Amniotic epithelial cell (primary cell): ENCODE data around the gene DNAJB6.
"Not testable (repeated sequence)": the region's sequence is repeated elsewhere in the genome, so short reads cannot be mapped to it uniquely, and the experiment has no call there.

Experiments used
- DNase-seq: peaks from one replicate; pipeline ENCODE4 v3.0.0-alpha.2; 2010; ENCODE audit warnings: low read depth

The DNAJB6 gene

GRCh38 chr7:157329447-157329846 is 7.4 kb upstream of the DNAJB6 start:
- DNase-seq = no peak

- DNase-seq = not testable (repeated sequence)
Observed at GRCh38 chr7:157330567-157330966, 6.2 kb upstream of the DNAJB6 start.

GRCh38 chr7:157331049-157331448 is 5.8 kb upstream of the DNAJB6 start:
- not testable (repeated sequence) for DNase-seq

- DNase-seq = no peak
Observed at GRCh38 chr7:157335236-157335635, 1.6 kb upstream of the DNAJB6 start.

- DNase-seq = peak; percentile 8
Observed at GRCh38 chr7:157335991-157336382, 817 bp upstream of the DNAJB6 start.

- peak; percentile 64 for DNase-seq
Observed at GRCh38 chr7:157337316-157338149, 729 bp downstream of the DNAJB6 start.

- peak; percentile 64 for DNase-seq
Observed at GRCh38 chr7:157339777-157340677, 3.2 kb downstream of the DNAJB6 start.

GRCh38 chr7:157347217-157347904 is 10.6 kb downstream of the DNAJB6 start:
- peak; percentile 84 for DNase-seq

GRCh38 chr7:157348548-157348947 is 11.7 kb downstream of the DNAJB6 start:
- peak; percentile 68 for DNase-seq

- peak; percentile 15 for DNase-seq
Observed at GRCh38 chr7:157352516-157352915, 15.7 kb downstream of the DNAJB6 start.

GRCh38 chr7:157355784-157356511 is 19.1 kb downstream of the DNAJB6 start:
- peak; percentile 61 for DNase-seq

GRCh38 chr7:157357129-157358040 is 20.6 kb downstream of the DNAJB6 start:
- no peak for DNase-seq

- DNase-seq = no peak
Observed at GRCh38 chr7:157358041-157358752, 21.4 kb downstream of the DNAJB6 start.

GRCh38 chr7:157358753-157359096 is 21.9 kb downstream of the DNAJB6 start:
- no peak for DNase-seq

GRCh38 chr7:157359581-157359980 is 22.8 kb downstream of the DNAJB6 start:
- no peak for DNase-seq

GRCh38 chr7:157360483-157361025 is 23.8 kb downstream of the DNAJB6 start:
- no peak for DNase-seq

- no peak for DNase-seq
Observed at GRCh38 chr7:157361537-157361936, 24.7 kb downstream of the DNAJB6 start.

GRCh38 chr7:157362729-157363128 is 25.9 kb downstream of the DNAJB6 start:
- no peak for DNase-seq

- no peak for DNase-seq
Observed at GRCh38 chr7:157366722-157367121, 29.9 kb downstream of the DNAJB6 start.

- DNase-seq = no peak
Observed at GRCh38 chr7:157368955-157369354, 32.2 kb downstream of the DNAJB6 start.
